ENCODE data around the gene COL17A1.

Gene COL17A1

DNA sequence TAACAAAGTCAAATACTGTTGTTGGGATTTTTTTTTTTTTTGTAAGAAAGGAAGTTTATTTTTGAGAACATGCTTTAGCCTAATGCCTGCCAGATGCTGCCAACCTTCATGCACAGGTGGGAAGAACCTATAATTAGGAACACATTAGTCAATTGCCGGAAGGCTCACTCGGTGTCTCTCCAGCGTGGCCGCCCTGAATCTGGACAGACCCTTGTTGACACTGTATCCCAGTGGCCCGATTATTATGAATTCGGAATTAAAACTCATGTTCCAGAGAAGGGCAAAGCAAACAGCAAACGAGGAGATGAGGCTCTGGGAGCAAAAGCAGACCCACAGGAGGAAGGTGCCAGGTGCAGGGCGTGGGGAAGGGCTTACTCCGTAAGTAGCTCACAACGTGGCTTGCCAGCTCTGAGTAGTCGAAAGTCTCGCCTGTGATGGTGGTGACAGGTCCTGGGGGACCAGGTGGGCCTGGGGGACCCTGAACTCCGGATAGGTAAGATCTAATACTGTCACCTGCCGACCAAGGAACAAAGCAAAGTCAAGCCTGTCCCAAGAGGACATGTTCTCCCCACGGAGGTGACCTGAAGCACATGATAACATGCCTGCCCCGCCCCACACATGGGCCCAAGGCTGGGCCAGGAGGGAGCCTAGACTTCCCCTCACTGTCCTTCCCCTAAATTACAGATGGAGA lies 48.3 kb downstream of the COL17A1 start:
- DNase-seq, result peak in 4 of 42 donors; percentile 8 to 41 (median 22)
- intact Hi-C loops (cut with DNase I), result no loop called here

GRCh38 chr10:104036518-104037260 lies 49.0 kb downstream of the COL17A1 start:
- intact Hi-C loops (cut with DNase I), result no loop called here
- DNase-seq, result peak in 4 of 42 donors; percentile 9 to 50 (median 30)

DNA sequence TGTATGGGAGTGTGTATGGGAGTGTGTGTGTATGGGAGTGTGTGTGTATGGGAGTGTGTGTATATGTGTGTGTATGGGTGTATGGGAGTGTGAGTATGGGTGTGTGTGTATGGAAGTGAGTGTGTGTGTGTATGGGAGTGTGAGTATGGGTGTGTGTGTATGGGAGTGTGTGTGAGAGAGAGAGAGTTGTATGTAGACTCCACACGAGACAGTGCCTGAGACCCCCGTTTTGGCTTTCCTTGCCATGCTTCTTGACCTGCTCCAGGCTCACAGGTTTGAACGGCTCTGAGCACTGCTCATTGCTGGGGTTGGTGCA lies 49.7 kb downstream of the COL17A1 start:
- no peak for DNase-seq
- intact Hi-C loops (cut with DNase I), result no loop called here

DNA sequence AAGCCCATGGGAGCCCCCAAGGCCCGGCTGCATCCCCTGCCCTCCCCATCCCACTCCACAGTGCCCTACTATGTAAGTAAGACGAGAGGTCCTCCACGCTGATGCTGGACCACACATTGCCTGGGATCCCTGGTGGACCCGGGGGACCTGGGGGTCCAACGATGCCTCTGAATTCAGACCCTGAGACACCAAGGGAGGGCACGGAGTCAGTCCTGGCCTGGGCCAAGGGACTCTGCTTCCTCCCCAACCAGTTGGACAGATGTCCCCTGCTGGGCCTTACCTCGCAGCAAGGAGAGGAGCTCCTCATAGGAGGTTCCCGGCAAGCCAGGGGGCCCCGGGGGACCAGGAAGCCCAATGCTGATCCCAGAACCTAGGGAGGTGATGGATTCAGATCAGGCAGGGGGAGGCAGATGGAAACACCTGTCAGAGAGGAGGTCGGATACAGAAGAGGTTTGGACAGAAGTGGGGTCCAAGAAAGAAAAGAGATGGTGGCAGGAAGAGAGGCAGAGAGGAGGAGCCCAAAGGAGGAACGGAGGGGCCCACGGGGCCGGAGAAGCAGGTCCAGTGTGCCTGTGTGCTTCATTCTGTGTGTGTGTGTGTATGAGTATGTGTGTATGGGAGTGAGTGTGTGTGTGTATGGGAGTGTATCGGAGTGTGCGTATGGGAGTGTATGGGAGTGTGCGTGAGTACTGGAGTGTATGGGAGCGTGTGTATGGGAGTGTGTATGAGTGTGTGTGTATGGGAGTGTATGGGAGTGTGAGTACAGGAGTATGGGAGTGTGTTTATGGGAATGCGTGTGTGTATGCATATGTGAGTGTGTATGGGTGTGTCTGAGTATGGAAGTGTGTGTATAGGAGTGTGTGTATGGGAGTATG lies 50.2 kb downstream of the COL17A1 start:
- peak in 4 of 42 donors; percentile 1 to 41 (median 18) for DNase-seq
- intact Hi-C loops (cut with DNase I), result no loop called here

GRCh38 chr10:104034401-104035193 lies 51.1 kb downstream of the COL17A1 start:
- DNase-seq, result peak in 2 of 42 donors; percentile 34 to 42
- intact Hi-C loops (cut with DNase I), result no loop called here

DNA sequence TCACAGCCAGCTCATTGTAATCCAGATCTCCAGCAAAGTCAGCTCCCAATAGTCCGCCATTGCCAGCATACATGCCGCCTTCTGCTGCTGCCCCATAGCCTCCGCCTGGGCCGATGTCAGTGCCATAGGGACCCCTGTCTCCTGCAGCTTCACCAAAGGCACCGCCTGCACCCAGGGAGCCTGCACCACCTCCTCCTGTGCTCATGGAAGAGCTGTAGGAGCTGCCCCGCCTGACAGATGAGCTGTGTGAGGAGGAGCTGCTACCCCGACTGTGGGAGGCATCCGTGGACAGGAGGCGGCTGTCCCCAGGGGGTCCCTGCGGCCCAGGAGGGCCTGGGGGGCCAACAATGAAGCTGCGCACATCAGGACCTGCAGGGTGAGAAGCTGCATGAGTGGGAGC lies 51.7 kb downstream of the COL17A1 start:
- DNase-seq, result peak in 36 of 42 donors; percentile 26 to 83 (median 55)
- intact Hi-C loops (cut with DNase I), result no loop called here

GRCh38 chr10:104033401-104033930 lies 52.2 kb downstream of the COL17A1 start:
- DNase-seq, result peak in 9 of 42 donors; percentile 14 to 62 (median 32)
- intact Hi-C loops (cut with DNase I), result no loop called here

DNA sequence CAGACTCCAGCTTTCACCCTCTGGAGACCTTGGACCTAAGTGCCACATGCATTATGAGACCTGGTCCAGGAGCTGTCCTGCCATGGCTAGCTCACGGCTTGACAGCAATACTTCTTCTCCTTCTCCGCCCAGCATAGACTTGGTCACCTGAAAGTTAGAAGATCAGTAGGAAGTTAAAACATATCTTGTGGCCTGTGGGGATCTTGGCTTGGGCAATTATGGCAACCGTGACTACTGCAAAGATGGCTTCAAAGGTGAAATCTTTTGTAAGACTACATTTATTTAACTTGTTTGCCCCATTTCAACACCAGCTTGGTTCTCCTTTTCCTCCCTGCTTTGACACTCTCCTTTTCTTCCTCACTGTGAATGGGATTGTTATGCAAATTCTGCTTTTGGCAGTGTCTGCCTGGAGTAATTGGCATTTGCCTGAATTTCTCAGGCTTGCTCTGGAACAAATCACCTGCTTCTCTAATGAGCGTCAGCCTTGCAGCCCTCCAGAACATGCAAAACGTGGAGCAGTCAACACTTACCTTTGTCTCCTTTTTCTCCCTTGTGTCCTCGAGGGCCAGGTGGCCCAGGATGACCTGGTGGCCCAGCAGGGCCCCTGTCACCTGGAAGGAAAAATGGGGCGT lies 53.4 kb downstream of the COL17A1 start:
- DNase-seq, result peak in 9 of 42 donors; percentile 8 to 55 (median 38)
- intact Hi-C loops (cut with DNase I), result no loop called here

DNA sequence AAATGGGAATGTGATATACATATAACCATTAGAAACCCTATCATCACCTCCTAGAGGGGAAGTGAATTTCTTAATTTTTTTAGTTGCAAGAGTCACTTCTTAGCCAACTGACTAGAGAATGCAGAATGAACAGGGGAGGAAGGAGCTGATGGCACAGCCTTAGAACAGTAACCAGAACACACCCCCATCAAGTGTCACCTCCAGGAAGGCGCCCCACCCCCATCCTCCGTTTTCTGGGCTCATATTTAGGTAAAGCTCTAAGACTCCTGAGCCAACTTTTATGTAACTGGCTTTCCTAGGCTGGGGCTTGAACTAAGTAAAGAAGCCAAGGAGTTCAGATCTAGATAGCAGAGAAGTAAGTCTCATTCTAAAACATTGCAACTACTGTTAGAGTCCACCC lies 54.0 kb downstream of the COL17A1 start:
- DNase-seq, result peak in 9 of 42 donors; percentile 13 to 65 (median 36)
- intact Hi-C loops (cut with DNase I), result no loop called here

- intact Hi-C loops (cut with DNase I), result loop anchor here (10.0 kb wide), 1 partner anchor 115 kb away; the partner anchor contains the start of gene STN1
- DNase-seq, result peak; percentile 52 to 96 (median 84)
Observed at GRCh38 chr10:104029521-104029860, 56.2 kb downstream of the COL17A1 start.

DNA sequence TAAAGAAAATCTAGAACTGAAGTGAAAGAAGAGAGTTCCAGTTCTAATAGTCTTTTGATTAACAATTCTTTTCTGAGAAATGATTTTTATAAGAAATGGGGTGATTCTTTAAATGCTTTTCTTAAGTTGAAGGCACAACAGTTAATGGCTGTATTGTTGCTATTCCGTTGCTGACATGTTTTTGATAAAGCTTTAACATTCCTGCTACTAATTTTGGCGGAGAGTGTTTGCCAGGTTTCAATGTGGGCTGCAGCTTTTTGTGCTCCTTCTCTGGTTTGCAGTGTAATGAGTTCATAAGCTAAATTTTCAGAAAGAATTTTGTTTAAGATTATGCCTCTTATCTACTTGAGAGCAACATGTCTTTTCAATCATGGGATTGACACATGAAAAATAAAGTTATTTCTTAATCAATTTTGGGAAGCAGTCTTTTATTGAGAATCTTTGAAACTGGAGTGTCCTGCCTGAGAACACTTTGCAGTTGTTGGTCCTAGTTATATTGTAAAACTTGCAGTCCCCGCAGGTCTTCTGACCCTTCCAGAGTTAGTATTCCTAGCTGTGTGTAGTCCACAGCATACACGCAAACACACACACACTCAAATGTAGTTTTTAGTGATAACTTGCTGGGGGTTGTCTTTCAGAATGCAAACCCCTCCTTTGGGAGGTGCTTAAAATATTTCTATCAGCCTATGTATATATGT lies 56.7 kb downstream of the COL17A1 start:
- intact Hi-C loops (cut with DNase I), result loop anchor here (10.0 kb wide), 1 partner anchor 114 kb away; the partner anchor contains the start of gene STN1
- DNase-seq, result peak in 1 of 42 donors; percentile 17

- peak in 40 of 42 donors; percentile 45 to 90 (median 72) for DNase-seq
- intact Hi-C loops (cut with DNase I), result loop anchor here (10.0 kb wide), 1 partner anchor 113 kb away; the partner anchor contains the start of gene STN1
Observed at GRCh38 chr10:104028146-104028545, 57.5 kb downstream of the COL17A1 start.

GRCh38 chr10:104026762-104027161 lies 58.9 kb downstream of the COL17A1 start:
- intact Hi-C loops (cut with DNase I), result loop anchor here (10.0 kb wide), 1 partner anchor 112 kb away; the partner anchor contains the start of gene STN1
- DNase-seq, result no peak

GRCh38 chr10:104025524-104025923 lies 60.2 kb downstream of the COL17A1 start:
- DNase-seq, result peak in 5 of 42 donors; percentile 33 to 66 (median 53)
- intact Hi-C loops (cut with DNase I), result loop anchor here (10.0 kb wide), 1 partner anchor 111 kb away; the partner anchor contains the start of gene STN1

- no peak for DNase-seq
- intact Hi-C loops (cut with DNase I), result loop anchor here (10.0 kb wide), 1 partner anchor 107 kb away; the partner anchor contains the start of gene STN1
Observed at GRCh38 chr10:104022026-104022425, 63.7 kb downstream of the COL17A1 start.

DNA sequence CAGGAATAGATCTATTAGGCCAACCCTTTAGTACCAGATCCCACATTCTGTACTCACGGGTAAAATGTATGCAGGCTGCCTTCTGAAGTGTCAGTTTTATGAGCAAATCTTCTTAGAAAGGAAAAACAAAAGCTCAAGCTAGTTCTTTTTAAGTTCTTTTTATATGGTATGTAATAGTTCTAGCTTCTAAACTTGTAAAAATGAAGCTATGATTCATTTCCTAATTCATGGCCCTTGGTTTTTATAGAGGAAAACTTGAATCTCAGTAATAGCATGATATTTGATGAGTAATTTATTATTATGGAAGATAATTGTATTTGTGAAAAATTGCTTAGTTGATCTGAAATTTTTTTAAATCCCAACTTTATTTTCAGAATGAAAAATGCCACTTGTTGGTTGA lies 64.4 kb downstream of the COL17A1 start:
- DNase-seq, result no peak
- intact Hi-C loops (cut with DNase I), result loop anchor here (10.0 kb wide), 1 partner anchor 106 kb away; the partner anchor contains the start of gene STN1

DNA sequence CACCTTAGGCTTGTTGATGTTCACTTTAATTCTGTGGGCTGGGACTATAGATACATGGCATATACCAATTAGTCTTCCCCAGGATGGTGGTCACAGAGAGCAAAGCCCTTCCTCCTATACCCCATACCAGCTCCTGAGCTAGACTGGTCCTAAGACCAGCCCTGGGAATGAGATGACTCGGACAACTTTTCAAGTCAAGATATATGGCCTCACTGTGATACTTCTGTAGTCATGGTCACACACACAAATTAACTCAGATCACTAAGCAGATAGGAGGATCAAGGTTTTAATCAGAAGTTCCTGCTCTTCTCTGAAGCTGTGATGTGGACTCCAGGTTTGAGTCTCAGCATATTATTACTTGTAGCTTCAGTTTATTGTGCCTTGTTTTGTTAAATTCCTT lies 65.7 kb downstream of the COL17A1 start:
- no peak for DNase-seq
- intact Hi-C loops (cut with DNase I), result loop anchor here (10.0 kb wide), 1 partner anchor 105 kb away; the partner anchor contains the start of gene STN1
